Ishikawa (cell line): ENCODE measurements around the gene GDE1.
A peak's percentile ranks its signal among the peaks of the same experiment; 100 is the strongest.

ENCODE experiments used
- CEBPB ChIP-seq: IDR thresholded peaks from 2 replicates; pipeline ENCODE4 v1.6.1; 2012
- CREB1 ChIP-seq: IDR thresholded peaks from 2 replicates; pipeline ENCODE4 v1.6.1; 2012; ENCODE audit warnings: low read depth
- EGR1 ChIP-seq: IDR thresholded peaks from 2 replicates; pipeline ENCODE4 v1.6.1; 2012
- EP300 ChIP-seq: IDR thresholded peaks from 2 replicates; pipeline ENCODE4 v1.6.1; 2012; ENCODE audit warnings: borderline replicate concordance
- FOXM1 ChIP-seq: IDR thresholded peaks from 2 replicates; pipeline ENCODE4 v1.6.1; 2012; ENCODE audit warnings: low read depth, borderline replicate concordance
- NFIC ChIP-seq: IDR thresholded peaks from 2 replicates; pipeline ENCODE4 v1.6.1; 2012
- RAD21 ChIP-seq: IDR thresholded peaks from 2 replicates; pipeline ENCODE4 v1.6.1; 2012; ENCODE audit warnings: low read depth
- TAF1 ChIP-seq: IDR thresholded peaks from 2 replicates; pipeline ENCODE4 v1.6.1; 2012; ENCODE audit warnings: low read depth, mild to moderate bottlenecking
- TCF12 ChIP-seq: IDR thresholded peaks from 2 replicates; pipeline ENCODE4 v1.6.1; 2012; ENCODE audit warnings: low read depth
- TEAD4 ChIP-seq: IDR thresholded peaks from 2 replicates; pipeline ENCODE4 v1.6.1; 2012
- YY1 ChIP-seq: IDR thresholded peaks from 2 replicates; pipeline ENCODE4 v1.6.1; 2012; ENCODE audit warnings: low read depth
- ZBTB7A ChIP-seq: IDR thresholded peaks from 2 replicates; pipeline ENCODE4 v1.6.1; 2012; ENCODE audit warnings: low read depth
- TF ChIP-seq, protein P1 (sequence below): IDR thresholded peaks from 2 replicates; pipeline ENCODE4 v1.6.1; 2012; ENCODE audit warnings: low read depth, mild to moderate bottlenecking
- TF ChIP-seq, protein P2 (sequence below): IDR thresholded peaks from 2 replicates; pipeline ENCODE4 v1.6.1; 2012
- TF ChIP-seq, protein P3 (sequence below): IDR thresholded peaks from 2 replicates; pipeline ENCODE4 v1.6.1; 2012

GDE1 gene

DNA sequence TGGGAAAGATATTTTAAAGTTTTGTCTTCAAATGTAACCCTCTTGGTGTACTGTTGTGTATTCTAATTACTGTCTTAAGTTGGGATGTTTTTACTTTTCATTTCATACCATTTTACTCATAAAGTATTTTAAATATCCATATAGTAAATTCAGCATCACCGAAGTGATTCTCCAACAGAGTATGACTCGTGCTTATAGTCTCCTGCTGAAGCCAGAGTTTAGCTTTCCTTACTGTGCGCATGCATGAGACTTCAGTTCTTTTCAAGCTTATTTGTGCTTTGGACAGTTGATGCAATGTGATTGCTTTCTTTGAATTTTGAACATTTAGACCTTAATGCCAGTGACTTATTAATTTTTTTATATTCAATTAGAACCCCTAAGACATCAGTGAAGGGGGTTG is 26.2 kb upstream of the GDE1 start:
- TF ChIP-seq TCF12 (no peak), FOXM1 (no peak), YY1 (no peak), CREB1 (no peak), NFIC (no peak), TAF1 (no peak), TEAD4 (no peak), EGR1 (no peak), ZBTB7A (no peak), CEBPB (no peak), RAD21 (no peak), EP300 (no peak)
- TF ChIP-seq, protein P1, sequence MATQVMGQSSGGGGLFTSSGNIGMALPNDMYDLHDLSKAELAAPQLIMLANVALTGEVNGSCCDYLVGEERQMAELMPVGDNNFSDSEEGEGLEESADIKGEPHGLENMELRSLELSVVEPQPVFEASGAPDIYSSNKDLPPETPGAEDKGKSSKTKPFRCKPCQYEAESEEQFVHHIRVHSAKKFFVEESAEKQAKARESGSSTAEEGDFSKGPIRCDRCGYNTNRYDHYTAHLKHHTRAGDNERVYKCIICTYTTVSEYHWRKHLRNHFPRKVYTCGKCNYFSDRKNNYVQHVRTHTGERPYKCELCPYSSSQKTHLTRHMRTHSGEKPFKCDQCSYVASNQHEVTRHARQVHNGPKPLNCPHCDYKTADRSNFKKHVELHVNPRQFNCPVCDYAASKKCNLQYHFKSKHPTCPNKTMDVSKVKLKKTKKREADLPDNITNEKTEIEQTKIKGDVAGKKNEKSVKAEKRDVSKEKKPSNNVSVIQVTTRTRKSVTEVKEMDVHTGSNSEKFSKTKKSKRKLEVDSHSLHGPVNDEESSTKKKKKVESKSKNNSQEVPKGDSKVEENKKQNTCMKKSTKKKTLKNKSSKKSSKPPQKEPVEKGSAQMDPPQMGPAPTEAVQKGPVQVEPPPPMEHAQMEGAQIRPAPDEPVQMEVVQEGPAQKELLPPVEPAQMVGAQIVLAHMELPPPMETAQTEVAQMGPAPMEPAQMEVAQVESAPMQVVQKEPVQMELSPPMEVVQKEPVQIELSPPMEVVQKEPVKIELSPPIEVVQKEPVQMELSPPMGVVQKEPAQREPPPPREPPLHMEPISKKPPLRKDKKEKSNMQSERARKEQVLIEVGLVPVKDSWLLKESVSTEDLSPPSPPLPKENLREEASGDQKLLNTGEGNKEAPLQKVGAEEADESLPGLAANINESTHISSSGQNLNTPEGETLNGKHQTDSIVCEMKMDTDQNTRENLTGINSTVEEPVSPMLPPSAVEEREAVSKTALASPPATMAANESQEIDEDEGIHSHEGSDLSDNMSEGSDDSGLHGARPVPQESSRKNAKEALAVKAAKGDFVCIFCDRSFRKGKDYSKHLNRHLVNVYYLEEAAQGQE: no peak
- TF ChIP-seq, protein P2, sequence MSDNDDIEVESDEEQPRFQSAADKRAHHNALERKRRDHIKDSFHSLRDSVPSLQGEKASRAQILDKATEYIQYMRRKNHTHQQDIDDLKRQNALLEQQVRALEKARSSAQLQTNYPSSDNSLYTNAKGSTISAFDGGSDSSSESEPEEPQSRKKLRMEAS: no peak
- TF ChIP-seq, protein P3, sequence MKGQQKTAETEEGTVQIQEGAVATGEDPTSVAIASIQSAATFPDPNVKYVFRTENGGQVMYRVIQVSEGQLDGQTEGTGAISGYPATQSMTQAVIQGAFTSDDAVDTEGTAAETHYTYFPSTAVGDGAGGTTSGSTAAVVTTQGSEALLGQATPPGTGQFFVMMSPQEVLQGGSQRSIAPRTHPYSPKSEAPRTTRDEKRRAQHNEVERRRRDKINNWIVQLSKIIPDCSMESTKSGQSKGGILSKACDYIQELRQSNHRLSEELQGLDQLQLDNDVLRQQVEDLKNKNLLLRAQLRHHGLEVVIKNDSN: no peak

DNA sequence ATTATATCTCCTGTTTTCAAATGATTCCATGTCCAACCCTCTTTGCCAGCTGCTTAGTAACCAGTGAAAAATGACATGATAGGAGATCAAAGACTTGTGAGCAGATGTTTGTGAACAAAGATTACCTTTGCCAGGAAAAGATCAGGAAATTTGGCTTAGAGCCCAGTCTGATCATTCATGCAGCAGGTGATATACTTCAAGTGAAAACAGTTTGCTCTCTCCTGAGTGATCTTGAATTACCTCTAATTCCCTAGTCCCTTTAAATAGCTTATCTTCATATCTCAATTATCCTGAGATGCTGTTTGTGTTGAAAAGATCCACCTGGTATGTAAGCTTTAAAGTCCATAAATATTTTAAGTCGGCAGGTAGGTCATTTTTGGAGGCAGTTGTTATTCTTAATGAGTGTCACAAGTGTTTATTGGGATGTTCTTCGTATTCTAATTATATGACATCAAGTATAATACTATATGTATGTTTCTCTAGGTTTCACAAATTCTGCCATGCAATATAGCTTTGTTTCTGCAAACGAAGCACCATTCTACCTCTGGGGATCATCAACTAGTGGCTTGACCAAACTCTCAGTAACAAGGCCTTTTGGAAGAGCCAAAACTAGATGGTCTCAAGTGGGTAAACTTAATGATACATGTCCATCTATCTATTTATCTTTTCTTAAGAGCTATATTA is 20.4 kb upstream of the GDE1 start:
- no peak for TF ChIP-seq RAD21
- peak; percentile 57 for TF ChIP-seq NFIC

DNA sequence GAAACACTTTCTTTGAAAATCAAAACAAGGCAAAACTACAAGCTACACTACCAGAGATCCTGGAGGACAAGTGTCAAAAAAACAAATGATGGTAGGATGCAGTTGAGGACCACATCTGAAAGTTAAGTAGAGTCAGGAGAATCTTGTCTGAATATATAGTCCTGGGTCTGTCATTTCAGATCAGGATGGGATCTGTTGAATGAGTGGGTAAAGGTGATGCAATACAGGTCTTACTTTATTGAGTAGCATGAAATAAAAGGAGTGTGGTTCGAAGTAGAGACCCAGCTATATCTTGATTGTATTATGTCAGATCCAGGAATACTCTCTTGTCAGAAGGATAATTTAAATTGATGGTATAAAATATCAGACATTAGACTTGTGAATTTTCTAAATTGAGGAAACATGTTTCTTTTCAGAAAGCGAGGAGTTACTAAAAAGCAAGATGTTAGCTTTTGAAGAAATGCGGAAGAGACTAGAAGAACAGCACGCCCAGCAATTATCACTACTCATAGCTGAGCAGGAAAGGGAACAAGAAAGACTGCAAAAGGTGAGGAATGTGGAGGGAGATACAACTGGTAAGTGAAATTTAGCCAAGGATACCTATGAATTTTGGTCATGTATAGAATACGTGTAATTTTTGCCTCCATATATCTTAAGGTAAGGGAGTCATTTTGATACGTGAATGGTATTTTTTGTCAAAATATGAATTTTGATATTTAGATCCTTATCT is 18.5 kb upstream of the GDE1 start:
- TF ChIP-seq NFIC: no peak
- TF ChIP-seq, protein P3: no peak
- TF ChIP-seq RAD21: no peak

DNA sequence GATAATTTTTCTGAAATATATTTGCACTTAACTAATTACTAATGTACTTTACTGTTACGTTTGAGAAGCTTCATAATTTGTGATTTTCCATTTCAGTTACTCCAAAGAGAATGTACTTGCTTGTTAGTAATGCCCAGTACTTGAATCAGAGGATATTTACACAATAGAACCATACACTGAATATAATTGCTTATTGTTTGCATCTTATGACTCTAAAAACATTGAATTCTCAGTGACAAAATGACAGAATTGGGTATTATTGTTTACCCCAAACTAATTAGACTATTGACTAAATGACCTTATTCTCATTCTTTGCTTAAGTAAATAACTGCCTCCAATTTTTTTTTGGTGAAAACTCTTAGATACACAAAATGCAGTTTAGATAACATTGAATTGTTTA is 10.7 kb upstream of the GDE1 start:
- TF ChIP-seq CREB1 (no peak), TCF12 (no peak), ZBTB7A (no peak), YY1 (no peak), TAF1 (no peak), CEBPB (no peak), FOXM1 (no peak), RAD21 (no peak), TEAD4 (no peak), EGR1 (no peak), EP300 (no peak), NFIC (no peak)
- TF ChIP-seq, protein P2: no peak
- TF ChIP-seq, protein P3: no peak
- TF ChIP-seq, protein P1: no peak

DNA sequence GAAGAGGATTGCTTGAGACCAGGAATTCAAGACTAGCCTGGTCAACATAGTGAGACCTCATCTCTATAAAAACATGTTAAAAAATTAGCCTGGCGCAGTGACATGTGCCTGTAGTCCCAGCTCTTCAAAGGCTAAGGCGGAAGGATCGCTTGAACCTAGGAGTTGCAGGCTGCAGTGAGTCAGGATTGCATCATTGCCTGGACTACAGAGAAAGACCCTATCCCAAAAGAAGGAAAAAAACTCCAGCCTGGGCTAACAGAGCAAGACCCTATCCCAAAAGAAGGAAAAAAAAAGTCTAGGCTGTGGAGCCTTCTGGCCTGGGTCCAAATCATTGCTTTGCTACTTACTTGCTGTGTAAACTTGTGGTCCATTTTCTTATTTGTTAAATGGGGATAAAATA is 6.8 kb upstream of the GDE1 start:
- TF ChIP-seq ZBTB7A: no peak
- no peak for TF ChIP-seq YY1

DNA sequence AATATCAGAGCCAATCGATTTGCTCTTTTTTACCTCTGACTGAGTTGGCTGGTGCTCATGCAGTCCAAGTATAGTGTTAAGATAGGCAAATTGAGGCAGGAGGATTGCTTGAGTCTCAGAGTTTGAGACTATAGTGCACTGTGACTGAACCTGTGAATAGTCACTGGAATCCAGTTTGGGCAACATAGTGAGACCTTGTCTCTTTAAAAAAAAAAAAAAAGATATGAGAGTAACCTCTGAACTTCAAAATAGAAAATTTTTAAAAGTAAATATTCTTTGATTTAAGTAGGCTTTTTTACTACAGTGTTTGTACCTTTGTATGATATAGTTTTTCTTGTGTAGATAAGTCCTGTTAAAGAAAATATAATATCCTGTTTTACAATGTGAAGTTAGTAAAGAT is 5.3 kb upstream of the GDE1 start:
- TF ChIP-seq EP300: no peak
- TF ChIP-seq CEBPB: no peak
- TF ChIP-seq CREB1: no peak
- TF ChIP-seq TEAD4: no peak
- TF ChIP-seq EGR1: no peak
- TF ChIP-seq, protein P1: no peak
- no peak for TF ChIP-seq FOXM1
- TF ChIP-seq, protein P2: no peak
- TF ChIP-seq, protein P3: no peak
- TF ChIP-seq TAF1: no peak
- TF ChIP-seq TCF12: no peak
- TF ChIP-seq NFIC: no peak
- no peak for TF ChIP-seq YY1
- no peak for TF ChIP-seq RAD21
- TF ChIP-seq ZBTB7A: no peak
